HCT116 (cell line): Measurements from ENCODE around the gene EMILIN1.

Source experiments
- CTCF ChIP-seq, 3 experiments: fragments of 200-600 bp in 1 of 3; sonication (generic) in 1 of 3; IDR thresholded peaks in 2 of 3; conservative IDR thresholded peaks in 1 of 3; 2 replicates each; pipeline ENCODE4 v1.5.1; 2012 to 2017; ENCODE audit warnings: low read depth in 2 of 3, low read length in 2 of 3, antibody characterized with exemption in 1 of 3, borderline replicate concordance in 1 of 3, control low read depth in 1 of 3, mild to moderate bottlenecking in 1 of 3, mixed read lengths in 1 of 3, mixed run types in 1 of 3, moderate library complexity in 1 of 3; ENCODE audit not compliant: insufficient read depth in 1 of 3
- EZH2 ChIP-seq: fragments of 200-600 bp; sonication (generic); IDR thresholded peaks from 2 replicates; pipeline ENCODE4 v1.6.1; 2017; ENCODE audit warnings: antibody characterized with exemption, mixed run types
- JUND ChIP-seq: IDR thresholded peaks from 2 replicates; pipeline ENCODE4 v1.6.1; 2012
- POLR2A ChIP-seq: IDR thresholded peaks from 2 replicates; pipeline ENCODE4 v1.7.0; 2011; ENCODE audit warnings: borderline replicate concordance; ENCODE audit not compliant: insufficient read depth, insufficient read length; ENCODE audit errors: extremely low read depth
- REST ChIP-seq: IDR thresholded peaks from 2 replicates; pipeline ENCODE4 v1.6.1; 2012; ENCODE audit warnings: low read depth
- ZFX ChIP-seq: fragments of 450-650 bp; IDR thresholded peaks from 2 replicates; pipeline ENCODE4 v1.6.1; 2017

GRCh38 chr2:27054721-27055120, 23.7 kb upstream of the EMILIN1 start:
- TF ChIP-seq ZFX = no peak
- no peak for TF ChIP-seq REST
- TF ChIP-seq JUND = no peak
- TF ChIP-seq CTCF (IDR thresholded peaks at IDR 0.05 in 2 of 3, conservative IDR thresholded peaks at IDR 0.05 in 1 of 3; ENCODE audit: borderline replicate concordance in 1 of 3, insufficient read depth in 1 of 3, low read depth in 2 of 3, low read length in 2 of 3) = no peak
- no peak for TF ChIP-seq EZH2
- no peak for TF ChIP-seq POLR2A
